ENCODE measurements around the gene TMEM164. TPM values are rescaled to one million over a fixed set of nuclear protein-coding genes. Genes with fewer than 3 reads are reported as not detected.
A peak's percentile ranks its signal among the peaks of the same experiment; 100 is the strongest.

The TMEM164 gene
- total RNA-seq, 1 experiment from 2014 or later: 8.7 TPM

DNA sequence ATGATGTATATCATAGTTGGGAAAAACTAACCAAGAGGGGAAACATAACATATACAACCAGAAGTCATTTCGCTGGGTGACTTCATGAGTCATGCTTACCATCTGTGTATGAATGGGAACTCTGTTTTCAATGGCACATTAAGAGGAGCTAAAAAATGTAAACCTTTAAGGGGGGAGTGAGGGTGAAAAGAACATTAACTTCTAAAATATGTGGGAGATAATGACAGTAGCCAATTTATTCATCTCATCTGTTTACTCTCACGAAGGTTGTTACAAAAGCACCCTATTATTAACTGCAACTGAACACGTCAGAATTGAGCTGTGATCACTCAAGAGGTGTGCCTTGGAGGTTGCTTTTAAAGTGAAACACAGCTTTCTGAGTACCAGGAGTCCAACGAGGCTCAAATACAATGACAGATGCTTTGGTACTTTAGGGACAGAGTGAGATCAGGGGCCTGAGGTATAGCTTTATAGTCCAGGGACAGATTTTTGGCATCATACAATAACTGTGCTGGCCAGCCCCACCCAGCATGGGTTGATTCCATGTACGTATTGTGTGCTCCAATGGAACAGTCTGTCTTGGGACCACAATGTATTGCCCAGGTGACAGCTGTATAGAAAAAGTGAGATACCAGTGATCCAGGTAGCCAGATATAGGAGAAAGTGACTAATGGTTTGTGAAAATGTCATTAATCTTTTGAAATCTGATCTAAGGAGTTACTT, 207.7 kb downstream of the TMEM164 start:
- peak; percentile 79 for DNase-seq (ENCODE audit: low read depth)
- in situ Hi-C loops (cut with HindIII; ENCODE audit: low pct_unique_long_range_greater_than_20kb, low sequenced_read_pairs): no loop called here

DNA sequence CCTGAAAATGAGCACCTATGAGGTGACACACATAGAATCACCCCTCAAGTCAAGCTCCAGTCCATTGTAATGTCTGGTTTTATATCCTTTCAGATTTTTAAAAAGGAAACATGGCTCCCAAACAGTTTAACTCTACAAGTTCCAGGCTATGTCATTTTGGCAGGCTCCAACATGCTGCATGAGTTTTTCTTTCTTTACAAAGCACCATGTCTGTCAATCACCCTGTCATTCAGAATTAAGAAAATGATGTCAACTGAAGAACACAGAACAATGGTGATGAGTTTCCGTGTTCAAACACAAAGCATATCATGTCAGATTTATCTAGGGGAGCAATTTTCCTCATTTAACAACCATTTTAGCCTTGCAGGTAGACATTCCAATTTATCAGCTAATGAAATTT, 208.4 kb downstream of the TMEM164 start:
- in situ Hi-C loops (cut with HindIII; ENCODE audit: low pct_unique_long_range_greater_than_20kb, low sequenced_read_pairs): no loop called here
- no peak for DNase-seq (ENCODE audit: low read depth)

DNA sequence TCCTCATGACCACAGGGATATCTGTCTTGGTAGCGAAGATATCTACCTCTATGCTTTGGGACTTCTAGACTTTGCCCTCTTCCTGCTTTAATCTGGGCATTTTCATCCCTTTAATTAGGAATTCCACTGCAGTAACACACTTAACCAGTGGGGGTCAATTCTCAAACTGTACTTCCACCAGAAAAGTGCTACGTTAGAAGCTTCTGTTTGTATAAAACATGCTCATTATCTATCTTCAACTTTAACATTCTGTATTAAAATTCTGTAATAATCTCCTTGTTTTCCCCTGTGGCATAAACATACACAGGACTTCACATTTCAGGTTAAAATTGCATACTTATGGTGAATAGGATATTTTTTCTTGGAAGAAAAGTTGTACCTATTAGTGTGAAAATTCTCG, 209.4 kb downstream of the TMEM164 start:
- no peak for DNase-seq (ENCODE audit: low read depth)
- in situ Hi-C loops (cut with HindIII; ENCODE audit: low pct_unique_long_range_greater_than_20kb, low sequenced_read_pairs): no loop called here

DNA sequence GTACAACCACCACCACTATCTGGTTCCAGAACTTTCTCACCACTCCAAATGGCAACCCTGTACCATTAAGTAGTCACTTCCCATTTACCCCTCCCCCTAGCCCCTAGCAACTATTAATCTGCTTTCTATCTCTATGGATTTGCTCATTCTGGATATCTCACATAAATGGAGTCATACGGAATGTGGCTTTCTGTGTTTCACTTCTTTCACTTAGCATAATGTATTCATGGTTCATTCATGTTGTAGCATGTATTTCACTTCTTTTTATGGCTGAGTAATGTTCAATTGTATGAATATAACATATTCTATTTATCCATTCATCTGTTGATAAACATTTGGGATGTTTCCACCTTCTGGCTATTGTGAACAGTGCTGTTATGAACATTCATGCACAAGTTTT, 210.3 kb downstream of the TMEM164 start:
- no peak for DNase-seq (ENCODE audit: low read depth)
- in situ Hi-C loops (cut with HindIII; ENCODE audit: low pct_unique_long_range_greater_than_20kb, low sequenced_read_pairs): no loop called here

DNA sequence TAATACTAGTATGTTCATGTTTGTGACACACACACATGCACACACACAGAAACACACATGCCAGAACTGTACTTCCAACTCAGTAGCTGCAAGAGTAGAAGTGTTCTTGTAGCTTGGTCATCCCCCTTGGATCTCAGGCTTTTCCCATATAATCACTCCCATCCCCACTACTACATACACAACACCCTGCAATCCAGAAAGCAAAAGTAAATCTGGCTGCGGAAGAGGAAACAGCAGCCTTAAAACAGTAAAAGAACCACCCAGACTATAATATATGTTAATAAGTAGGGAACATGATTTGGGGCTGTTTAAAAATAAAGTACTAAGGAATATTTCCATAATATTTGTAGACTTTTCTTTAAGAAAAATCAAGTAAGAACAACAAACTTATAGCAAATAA, 211.8 kb downstream of the TMEM164 start:
- no peak for DNase-seq (ENCODE audit: low read depth)
- in situ Hi-C loops (cut with HindIII; ENCODE audit: low pct_unique_long_range_greater_than_20kb, low sequenced_read_pairs): no loop called here

DNA sequence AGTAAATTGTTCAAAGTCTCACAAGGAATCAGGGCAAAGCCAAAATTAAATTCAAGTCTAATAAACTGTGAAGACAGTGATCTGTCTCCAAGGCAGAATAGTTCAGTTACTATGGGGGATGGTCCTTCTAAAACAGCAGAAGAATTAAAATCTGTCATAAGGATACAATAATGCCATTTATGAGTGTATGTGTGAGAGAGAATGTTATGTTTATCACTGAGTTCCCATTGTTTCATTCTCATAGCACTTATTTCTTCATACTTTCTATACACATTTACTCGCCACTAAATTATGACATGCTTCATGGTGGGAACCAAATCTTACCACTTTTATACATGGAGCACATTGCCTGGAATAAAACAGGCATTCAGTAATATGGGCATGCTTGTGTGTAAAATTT, 212.5 kb downstream of the TMEM164 start:
- in situ Hi-C loops (cut with HindIII; ENCODE audit: low pct_unique_long_range_greater_than_20kb, low sequenced_read_pairs): no loop called here
- DNase-seq (ENCODE audit: low read depth): no peak

DNA sequence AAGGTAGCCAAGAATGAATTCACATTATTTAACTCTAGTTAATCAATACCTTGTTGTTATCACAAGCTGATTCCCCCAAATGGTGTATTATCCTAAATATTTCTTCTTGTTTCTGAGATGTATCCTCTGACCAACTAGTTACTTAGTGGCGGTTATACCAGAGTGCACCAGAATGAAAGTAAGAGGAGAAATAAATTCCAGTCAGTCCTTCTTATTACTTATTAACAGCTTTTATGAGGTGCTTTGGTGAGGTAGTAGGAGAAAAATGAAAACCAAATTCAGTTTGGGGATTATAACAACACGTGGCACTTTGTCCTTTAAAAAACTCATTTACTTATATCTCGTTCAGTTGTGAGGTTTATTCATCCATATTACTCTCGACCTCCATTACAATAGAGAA, 213.1 kb downstream of the TMEM164 start:
- in situ Hi-C loops (cut with HindIII; ENCODE audit: low pct_unique_long_range_greater_than_20kb, low sequenced_read_pairs): no loop called here
- peak; percentile 79 for DNase-seq (ENCODE audit: low read depth)

DNA sequence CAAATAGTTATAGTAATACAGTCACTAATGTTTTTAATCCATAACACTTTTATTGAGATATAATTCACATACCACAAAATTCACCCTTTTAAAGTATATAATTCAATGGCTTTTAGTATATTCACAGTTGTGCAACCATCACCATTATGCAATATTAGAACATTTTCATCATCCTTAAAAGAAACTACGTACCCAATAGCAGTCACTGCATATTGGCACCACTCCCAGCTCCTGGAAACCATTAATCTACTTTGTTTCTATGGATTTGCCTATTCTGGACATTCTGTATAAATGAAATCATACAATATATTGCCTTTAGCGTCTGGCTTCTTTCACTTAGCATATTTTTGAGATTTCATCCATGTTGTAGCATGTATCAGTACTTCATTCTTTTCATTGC, 215.7 kb downstream of the TMEM164 start:
- in situ Hi-C loops (cut with HindIII; ENCODE audit: low pct_unique_long_range_greater_than_20kb, low sequenced_read_pairs): no loop called here
- no peak for DNase-seq (ENCODE audit: low read depth)

DNA sequence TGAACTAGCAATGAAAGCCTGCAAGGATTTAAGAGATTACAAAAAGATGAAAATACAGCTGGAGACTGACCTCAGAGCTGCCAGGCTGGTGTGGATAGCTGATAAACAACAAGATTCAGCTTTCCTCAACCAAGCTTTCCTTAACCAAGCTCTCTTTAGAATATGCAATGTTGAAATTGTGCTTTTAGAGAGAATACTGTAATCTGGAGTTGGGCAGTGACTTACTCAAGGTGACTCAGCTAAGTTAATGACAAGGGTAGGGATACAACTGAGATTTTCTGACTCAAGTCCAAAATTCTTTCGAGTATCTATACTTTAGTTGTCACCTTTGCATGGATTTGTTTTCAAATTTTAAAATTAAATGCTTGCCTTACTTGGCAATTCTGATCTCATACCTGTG, 217.0 kb downstream of the TMEM164 start:
- DNase-seq (ENCODE audit: low read depth): peak; percentile 58
- in situ Hi-C loops (cut with HindIII; ENCODE audit: low pct_unique_long_range_greater_than_20kb, low sequenced_read_pairs): no loop called here

DNA sequence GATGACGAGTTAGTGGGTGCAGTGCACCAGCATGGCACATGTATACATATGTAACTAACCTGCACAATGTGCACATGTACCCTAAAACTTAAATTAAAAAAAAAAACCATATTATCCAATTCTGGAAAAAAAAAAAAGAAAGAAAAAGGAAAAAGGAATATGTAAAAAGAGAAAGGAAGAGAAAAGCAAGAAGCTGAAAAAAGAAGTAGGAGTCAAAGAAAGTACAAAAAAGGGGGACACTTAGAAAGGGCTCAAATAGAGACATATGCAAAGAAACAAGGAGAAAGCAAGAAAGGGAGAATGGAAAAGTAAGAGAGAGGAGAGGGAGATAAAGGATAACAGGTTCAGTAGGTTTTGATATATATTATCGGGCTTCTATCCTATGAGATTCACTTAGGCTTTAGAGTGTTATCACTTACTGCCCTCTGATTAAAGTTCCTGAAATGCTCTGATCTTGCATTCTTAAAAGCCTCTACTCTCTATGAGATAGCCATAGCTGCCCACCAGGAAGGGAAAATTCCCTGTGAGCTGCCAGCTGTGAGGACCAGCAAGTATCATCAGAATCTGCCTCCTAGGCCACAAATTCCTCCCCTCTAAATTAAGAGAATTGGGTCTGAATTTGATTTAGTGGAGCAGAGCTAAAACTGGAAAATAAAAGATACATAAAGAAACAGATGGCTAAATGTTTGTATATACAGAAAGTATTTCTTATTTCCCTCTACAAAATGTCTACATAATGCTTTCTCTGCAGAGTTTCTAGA, 219.8 kb downstream of the TMEM164 start:
- in situ Hi-C loops (cut with HindIII; ENCODE audit: low pct_unique_long_range_greater_than_20kb, low sequenced_read_pairs): no loop called here
- DNase-seq (ENCODE audit: low read depth): no peak

DNA sequence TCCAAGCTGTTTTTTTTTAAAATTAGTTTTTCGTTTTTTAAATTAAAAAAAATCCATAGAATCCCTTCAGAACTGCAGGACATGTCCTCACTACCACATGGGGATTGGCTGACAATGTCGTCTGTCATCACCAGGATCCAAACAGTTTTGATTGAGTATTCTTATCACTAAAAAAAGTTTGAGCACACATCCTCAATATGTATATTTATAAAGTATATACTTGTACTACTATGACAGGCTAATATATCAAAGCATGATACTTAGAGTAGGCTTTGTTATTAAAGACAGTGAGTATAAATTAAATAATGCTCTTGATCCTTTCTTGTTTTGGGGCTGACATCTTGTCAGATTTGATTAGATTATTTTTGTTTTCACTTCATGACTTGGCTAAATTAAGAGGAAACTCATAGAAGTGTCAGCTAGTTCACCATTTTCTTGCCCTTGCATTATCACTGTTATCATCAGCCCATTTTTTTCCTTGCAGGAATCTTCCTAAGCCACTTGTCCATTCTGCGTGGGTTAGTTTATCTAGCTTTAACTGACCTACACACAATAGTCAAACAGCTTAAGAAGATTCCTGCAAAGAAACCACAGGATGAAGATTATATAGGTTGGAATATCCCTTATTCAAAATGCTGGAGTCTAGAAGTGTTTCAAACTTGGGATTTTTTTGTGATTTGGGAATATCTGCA, 222.2 kb downstream of the TMEM164 start:
- in situ Hi-C loops (cut with HindIII; ENCODE audit: low pct_unique_long_range_greater_than_20kb, low sequenced_read_pairs): no loop called here
- DNase-seq (ENCODE audit: low read depth): no peak

DNA sequence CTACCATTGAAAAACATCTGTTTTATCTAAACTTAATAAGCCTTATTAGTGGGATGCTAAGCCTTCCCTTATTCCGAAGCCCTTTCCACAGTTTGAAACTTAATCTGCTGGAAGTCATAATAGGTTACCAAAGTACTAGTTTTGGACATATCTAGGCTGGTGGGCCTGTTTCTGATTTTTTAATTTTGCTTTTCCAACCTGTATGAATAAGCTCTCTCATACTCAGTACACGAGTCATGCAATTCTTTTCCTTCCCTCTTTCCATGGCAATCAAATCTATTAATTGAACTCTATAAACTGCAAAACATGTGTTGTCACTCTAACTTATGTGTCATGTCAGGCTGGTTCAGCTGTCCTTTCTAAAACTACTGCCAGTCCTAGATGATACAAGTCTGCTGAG, 224.0 kb downstream of the TMEM164 start:
- in situ Hi-C loops (cut with HindIII; ENCODE audit: low pct_unique_long_range_greater_than_20kb, low sequenced_read_pairs): no loop called here
- no peak for DNase-seq (ENCODE audit: low read depth)
